ENCODE results near the gene TCTN1. TPM values are rescaled to one million over a fixed set of nuclear protein-coding genes. Genes with fewer than 3 reads are reported as not detected.

TCTN1 gene
- total and polyA plus RNA-seq, 9 of the 15 experiments (the other 6 are each of a cell fraction or from before 2014, with no cell fraction given): 0.32 to 12.5 (median 4.0) TPM

GRCh38 chr12:110590806-110591326, 23.1 kb upstream of the TCTN1 start (continued):
- TF ChIP-seq THRB (CRISPR knock-in tag; conservative IDR thresholded peaks at IDR 0.05) (no peak), CHD4 (IDR thresholded peaks at IDR 0.05; ENCODE audit: insufficient read depth, insufficient replicate concordance, low read depth, low read length, poor library complexity, severe bottlenecking) (no peak), HDAC8 (tag; IDR thresholded peaks at IDR 0.05) (no peak), SNRNP70 (optimal IDR thresholded peaks at IDR 0.05; ENCODE audit: low read depth, low read length) (no peak), TCF7 (IDR thresholded peaks at IDR 0.05; ENCODE audit: borderline replicate concordance) (no peak), TRIM28 (IDR thresholded peaks at IDR 0.05) (no peak), ARID3B (CRISPR knock-in tag; IDR thresholded peaks at IDR 0.05; ENCODE audit: borderline replicate concordance) (no peak), JUNB (CRISPR knock-in tag; conservative IDR thresholded peaks at IDR 0.05) (no peak), ZNF263 (CRISPR knock-in tag; IDR thresholded peaks at IDR 0.05; ENCODE audit: borderline replicate concordance) (no peak), MEF2D (tag; conservative IDR thresholded peaks at IDR 0.05; ENCODE audit: low read depth) (no peak), ZNF318 (IDR thresholded peaks at IDR 0.05; ENCODE audit: borderline replicate concordance in 1 of 2, low read depth in 1 of 2) (no peak), ZBTB12 (CRISPR knock-in tag; IDR thresholded peaks at IDR 0.05) (no peak), ZNF224 (CRISPR knock-in tag; IDR thresholded peaks at IDR 0.05) (no peak), USF1 (CRISPR knock-in tag; IDR thresholded peaks at IDR 0.05) (peak; percentile 62)
